ENCODE results near the gene LTBP3. TPM values are rescaled to one million over a fixed set of nuclear protein-coding genes. Genes with fewer than 3 reads are reported as not detected.

Gene LTBP3
- total RNA-seq, 1 donor from 2014 or later: 22.5 TPM

DNA sequence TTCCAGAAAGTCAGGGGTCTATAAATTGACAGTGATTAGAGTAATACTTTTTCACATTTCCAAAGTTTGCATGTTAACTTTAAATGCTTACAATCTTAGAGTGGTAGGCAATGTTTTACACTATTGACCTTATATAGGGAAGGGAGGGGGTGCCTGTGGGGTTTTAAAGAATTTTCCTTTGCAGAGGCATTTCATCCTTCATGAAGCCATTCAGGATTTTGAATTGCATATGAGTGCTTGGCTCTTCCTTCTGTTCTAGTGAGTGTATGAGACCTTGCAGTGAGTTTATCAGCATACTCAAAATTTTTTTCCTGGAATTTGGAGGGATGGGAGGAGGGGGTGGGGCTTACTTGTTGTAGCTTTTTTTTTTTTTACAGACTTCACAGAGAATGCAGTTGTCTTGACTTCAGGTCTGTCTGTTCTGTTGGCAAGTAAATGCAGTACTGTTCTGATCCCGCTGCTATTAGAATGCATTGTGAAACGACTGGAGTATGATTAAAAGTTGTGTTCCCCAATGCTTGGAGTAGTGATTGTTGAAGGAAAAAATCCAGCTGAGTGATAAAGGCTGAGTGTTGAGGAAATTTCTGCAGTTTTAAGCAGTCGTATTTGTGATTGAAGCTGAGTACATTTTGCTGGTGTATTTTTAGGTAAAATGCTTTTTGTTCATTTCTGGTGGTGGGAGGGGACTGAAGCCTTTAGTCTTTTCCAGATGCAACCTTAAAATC is 54.0 kb downstream of the LTBP3 start:
- Mint-ChIP-seq H3K36me3 (ENCODE audit: low read depth) (peaks cover 41% of the 10 kb centered on the region), H3K27me3 (ENCODE audit: low read depth) (peaks cover 55% of the 10 kb centered on the region), H3K4me3 (no peak overlapping the region), H3K9me3 (no peaks in the 10 kb centered on the region), H3K4me1 (peaks cover 72% of the 10 kb centered on the region), H3K27ac (ENCODE audit: unreplicated experiment) (peak overlapping the region; percentile 13)
- TF ChIP-seq, protein P1, sequence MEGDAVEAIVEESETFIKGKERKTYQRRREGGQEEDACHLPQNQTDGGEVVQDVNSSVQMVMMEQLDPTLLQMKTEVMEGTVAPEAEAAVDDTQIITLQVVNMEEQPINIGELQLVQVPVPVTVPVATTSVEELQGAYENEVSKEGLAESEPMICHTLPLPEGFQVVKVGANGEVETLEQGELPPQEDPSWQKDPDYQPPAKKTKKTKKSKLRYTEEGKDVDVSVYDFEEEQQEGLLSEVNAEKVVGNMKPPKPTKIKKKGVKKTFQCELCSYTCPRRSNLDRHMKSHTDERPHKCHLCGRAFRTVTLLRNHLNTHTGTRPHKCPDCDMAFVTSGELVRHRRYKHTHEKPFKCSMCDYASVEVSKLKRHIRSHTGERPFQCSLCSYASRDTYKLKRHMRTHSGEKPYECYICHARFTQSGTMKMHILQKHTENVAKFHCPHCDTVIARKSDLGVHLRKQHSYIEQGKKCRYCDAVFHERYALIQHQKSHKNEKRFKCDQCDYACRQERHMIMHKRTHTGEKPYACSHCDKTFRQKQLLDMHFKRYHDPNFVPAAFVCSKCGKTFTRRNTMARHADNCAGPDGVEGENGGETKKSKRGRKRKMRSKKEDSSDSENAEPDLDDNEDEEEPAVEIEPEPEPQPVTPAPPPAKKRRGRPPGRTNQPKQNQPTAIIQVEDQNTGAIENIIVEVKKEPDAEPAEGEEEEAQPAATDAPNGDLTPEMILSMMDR (conservative IDR thresholded peaks at IDR 0.05): no peak
- DNase-seq (ENCODE audit: low read depth, low spot score): no peak

DNA sequence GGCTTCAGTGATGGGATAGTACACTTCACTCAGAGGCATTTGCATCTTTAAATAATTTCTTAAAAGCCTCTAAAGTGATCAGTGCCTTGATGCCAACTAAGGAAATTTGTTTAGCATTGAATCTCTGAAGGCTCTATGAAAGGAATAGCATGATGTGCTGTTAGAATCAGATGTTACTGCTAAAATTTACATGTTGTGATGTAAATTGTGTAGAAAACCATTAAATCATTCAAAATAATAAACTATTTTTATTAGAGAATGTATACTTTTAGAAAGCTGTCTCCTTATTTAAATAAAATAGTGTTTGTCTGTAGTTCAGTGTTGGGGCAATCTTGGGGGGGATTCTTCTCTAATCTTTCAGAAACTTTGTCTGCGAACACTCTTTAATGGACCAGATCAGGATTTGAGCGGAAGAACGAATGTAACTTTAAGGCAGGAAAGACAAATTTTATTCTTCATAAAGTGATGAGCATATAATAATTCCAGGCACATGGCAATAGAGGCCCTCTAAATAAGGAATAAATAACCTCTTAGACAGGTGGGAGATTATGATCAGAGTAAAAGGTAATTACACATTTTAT is 54.7 kb downstream of the LTBP3 start:
- H3K4me1 Mint-ChIP-seq: peaks cover 68% of the 10 kb centered on the region
- H3K36me3 Mint-ChIP-seq (ENCODE audit: low read depth): peaks cover 41% of the 10 kb centered on the region
- H3K27ac Mint-ChIP-seq (ENCODE audit: unreplicated experiment): peak overlapping the region; percentile 13
- H3K4me3 Mint-ChIP-seq: no peak overlapping the region
- DNase-seq (ENCODE audit: low read depth, low spot score): no peak
- TF ChIP-seq, protein P1 (conservative IDR thresholded peaks at IDR 0.05): no peak
- H3K9me3 Mint-ChIP-seq: no peaks in the 10 kb centered on the region
- peaks cover 48% of the 10 kb centered on the region for H3K27me3 Mint-ChIP-seq (ENCODE audit: low read depth)

DNA sequence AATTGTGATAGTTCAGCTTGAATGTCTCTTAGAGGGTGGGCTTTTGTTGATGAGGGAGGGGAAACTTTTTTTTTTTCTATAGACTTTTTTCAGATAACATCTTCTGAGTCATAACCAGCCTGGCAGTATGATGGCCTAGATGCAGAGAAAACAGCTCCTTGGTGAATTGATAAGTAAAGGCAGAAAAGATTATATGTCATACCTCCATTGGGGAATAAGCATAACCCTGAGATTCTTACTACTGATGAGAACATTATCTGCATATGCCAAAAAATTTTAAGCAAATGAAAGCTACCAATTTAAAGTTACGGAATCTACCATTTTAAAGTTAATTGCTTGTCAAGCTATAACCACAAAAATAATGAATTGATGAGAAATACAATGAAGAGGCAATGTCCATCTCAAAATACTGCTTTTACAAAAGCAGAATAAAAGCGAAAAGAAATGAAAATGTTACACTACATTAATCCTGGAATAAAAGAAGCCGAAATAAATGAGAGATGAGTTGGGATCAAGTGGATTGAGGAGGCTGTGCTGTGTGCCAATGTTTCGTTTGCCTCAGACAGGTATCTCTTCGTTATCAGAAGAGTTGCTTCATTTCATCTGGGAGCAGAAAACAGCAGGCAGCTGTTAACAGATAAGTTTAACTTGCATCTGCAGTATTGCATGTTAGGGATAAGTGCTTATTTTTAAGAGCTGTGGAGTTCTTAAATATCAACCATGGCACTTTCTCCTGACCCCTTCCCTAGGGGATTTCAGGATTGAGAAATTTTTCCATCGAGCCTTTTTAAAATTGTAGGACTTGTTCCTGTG is 55.4 kb downstream of the LTBP3 start:
- Mint-ChIP-seq H3K9me3 (no peaks in the 10 kb centered on the region), H3K27ac (ENCODE audit: unreplicated experiment) (no peak overlapping the region), H3K4me1 (peaks cover 69% of the 10 kb centered on the region), H3K4me3 (no peak overlapping the region), H3K27me3 (ENCODE audit: low read depth) (peaks cover 43% of the 10 kb centered on the region), H3K36me3 (ENCODE audit: low read depth) (peaks cover 41% of the 10 kb centered on the region)
- TF ChIP-seq, protein P1 (conservative IDR thresholded peaks at IDR 0.05): no peak
- no peak for DNase-seq (ENCODE audit: low read depth, low spot score)

- Mint-ChIP-seq H3K9me3 (no peaks in the 10 kb centered on the region), H3K4me1 (peaks cover 65% of the 10 kb centered on the region), H3K36me3 (ENCODE audit: low read depth) (peaks cover 37% of the 10 kb centered on the region), H3K27me3 (ENCODE audit: low read depth) (peaks cover 39% of the 10 kb centered on the region), H3K27ac (ENCODE audit: unreplicated experiment) (no peak overlapping the region), H3K4me3 (no peak overlapping the region)
- TF ChIP-seq, protein P1 (conservative IDR thresholded peaks at IDR 0.05): no peak
- DNase-seq (ENCODE audit: low read depth, low spot score): no peak
These were observed 55.9 kb downstream of the LTBP3 start for GRCh38 chr11:65502274-65502554.

GRCh38 chr11:65501472-65502273 is 56.5 kb downstream of the LTBP3 start:
- no peaks in the 10 kb centered on the region for H3K9me3 Mint-ChIP-seq
- peaks cover 38% of the 10 kb centered on the region for H3K27me3 Mint-ChIP-seq (ENCODE audit: low read depth)
- TF ChIP-seq, protein P1 (conservative IDR thresholded peaks at IDR 0.05): no peak
- peaks cover 31% of the 10 kb centered on the region for H3K36me3 Mint-ChIP-seq (ENCODE audit: low read depth)
- H3K27ac Mint-ChIP-seq (ENCODE audit: unreplicated experiment): no peak overlapping the region
- H3K4me1 Mint-ChIP-seq: peaks cover 65% of the 10 kb centered on the region
- no peak overlapping the region for H3K4me3 Mint-ChIP-seq
- DNase-seq (ENCODE audit: low read depth, low spot score): no peak

Data from neural crest cell (in vitro differentiated cells).